Hepatocyte (in vitro differentiated cells): ENCODE data around the gene ETV5. TPM values are rescaled to one million over a fixed set of nuclear protein-coding genes. Genes with fewer than 3 reads are reported as not detected.

Experiments used
- DNase-seq: peaks from one replicate; pipeline ENCODE4 v3.0.0-alpha.2; 2016; ENCODE audit warnings: low spot score
- H2AFZ ChIP-seq: fragments of 200-600 bp; sonication (generic); 2 replicates; pipeline ENCODE4 v1.6.0; 2016; ENCODE audit warnings: antibody characterized with exemption, mild to moderate bottlenecking
- H3K27ac ChIP-seq: fragments of 200-600 bp; sonication (generic); 2 replicates; pipeline ENCODE4 v1.5.1; 2016; ENCODE audit warnings: mild to moderate bottlenecking
- H3K27me3 ChIP-seq: fragments of 200-600 bp; sonication (generic); 2 replicates; pipeline ENCODE4 v1.6.1; 2016
- H3K36me3 ChIP-seq: fragments of 200-600 bp; sonication (generic); replicated peaks from 2 replicates; pipeline ENCODE4 v1.5.1; 2016; ENCODE audit warnings: low read depth; ENCODE audit not compliant: insufficient read depth
- H3K4me1 ChIP-seq: fragments of 200-600 bp; sonication (generic); 2 replicates; pipeline ENCODE4 v1.5.1; 2016; ENCODE audit warnings: mild to moderate bottlenecking, moderate library complexity; ENCODE audit not compliant: insufficient read depth
- H3K4me2 ChIP-seq: fragments of 200-600 bp; sonication (generic); 2 replicates; pipeline ENCODE4 v1.6.0; 2016
- H3K4me3 ChIP-seq: fragments of 200-600 bp; sonication (generic); 2 replicates; pipeline ENCODE4 v1.5.1; 2016; ENCODE audit warnings: mild to moderate bottlenecking
- H3K79me2 ChIP-seq: fragments of 200-600 bp; sonication (generic); 2 replicates; pipeline ENCODE4 v1.6.0; 2017; ENCODE audit warnings: mild to moderate bottlenecking
- H3K9me2 ChIP-seq: fragments of 200-600 bp; sonication (generic); replicated peaks from 2 replicates; pipeline ENCODE4 v1.6.0; 2017; ENCODE audit warnings: mild to moderate bottlenecking; ENCODE audit not compliant: insufficient read depth
- H3K9me3 ChIP-seq: fragments of 200-600 bp; sonication (generic); 2 replicates; pipeline ENCODE4 v1.5.1; 2016; ENCODE audit warnings: low read depth, mild to moderate bottlenecking
- H4K20me1 ChIP-seq: fragments of 200-600 bp; sonication (generic); 2 replicates; pipeline ENCODE4 v1.6.0; 2016; ENCODE audit warnings: mild to moderate bottlenecking; ENCODE audit not compliant: insufficient read depth, poor library complexity, severe bottlenecking
- CTCF ChIP-seq: fragments of 200-600 bp; sonication (generic); IDR thresholded peaks from 2 replicates; pipeline ENCODE4 v1.5.1; 2016; ENCODE audit warnings: antibody characterized with exemption, mild to moderate bottlenecking; ENCODE audit not compliant: poor library complexity
- EZH2 ChIP-seq: fragments of 200-600 bp; sonication (generic); IDR thresholded peaks from 2 replicates; pipeline ENCODE4 v1.6.1; 2016; ENCODE audit warnings: antibody characterized with exemption, mild to moderate bottlenecking, borderline replicate concordance
- EZH2phosphoT487 ChIP-seq: fragments of 200-600 bp; sonication (generic); IDR thresholded peaks from one replicate; pipeline ENCODE4 v1.6.1; 2018; ENCODE audit warnings: antibody characterized with exemption, mild to moderate bottlenecking, low read depth, moderate library complexity; ENCODE audit not compliant: unreplicated experiment, severe bottlenecking
- WGBS: methylation state at CpG from one replicate; pipeline ENCODE4 v1.1.6; 2016; ENCODE audit warnings: low lambda C conversion rate; ENCODE audit errors: missing lambda C conversion rate; 5-methylcytosine and 5-hydroxymethylcytosine counted together
- polyA plus RNA-seq: library from polyadenylated mRNA; unstranded; fragments of >200 nt; fragmentation: Nextera tagmentation; extraction: Ambion mirVana; gene quantifications from 2 replicates; pipeline ENCODE4 v1.2.1, GENCODE V29; 2016
- total RNA-seq: library from RNA; depleted of rRNA; stranded (reverse); fragments of >200 nt; gene quantifications from 2 replicates; pipeline ENCODE4 v1.2.3, GENCODE V29; 2014

Gene ETV5
- total and polyA plus RNA-seq, 2 experiments from 2014 or later, result 12.2 to 15.0 TPM

- 84% methylated on average over 3 of the region's 3 CpGs for WGBS
- Histone ChIP-seq H3K4me1 (no peaks in the 10 kb centered on the region), H2AFZ (no peak overlapping the region), H3K9me2 (no peaks in the 10 kb centered on the region), H3K4me2 (no peak overlapping the region), H3K27ac (no peak overlapping the region), H4K20me1 (no peaks in the 10 kb centered on the region), H3K79me2 (no peaks in the 10 kb centered on the region), H3K36me3 (no peaks in the 10 kb centered on the region), H3K4me3 (no peak overlapping the region), H3K27me3 (no peaks in the 10 kb centered on the region), H3K9me3 (no peaks in the 10 kb centered on the region)
- no peak for DNase-seq
- TF ChIP-seq CTCF (no peak), EZH2phosphoT487 (no peak), EZH2 (no peak)
Measured at GRCh38 chr3:186060222-186060621, 48.7 kb downstream of the ETV5 start.

GRCh38 chr3:186059192-186059591 lies 49.7 kb downstream of the ETV5 start:
- H4K20me1 ChIP-seq, result no peaks in the 10 kb centered on the region
- H3K4me2 ChIP-seq, result no peak overlapping the region
- H2AFZ ChIP-seq, result no peak overlapping the region
- H3K9me3 ChIP-seq, result no peaks in the 10 kb centered on the region
- no peaks in the 10 kb centered on the region for H3K36me3 ChIP-seq
- H3K9me2 ChIP-seq, result no peaks in the 10 kb centered on the region
- H3K27ac ChIP-seq, result no peak overlapping the region
- TF ChIP-seq CTCF (no peak), EZH2phosphoT487 (no peak), EZH2 (no peak)
- H3K4me1 ChIP-seq, result peaks cover 6% of the 10 kb centered on the region
- H3K27me3 ChIP-seq, result no peaks in the 10 kb centered on the region
- DNase-seq, result no peak
- no peak overlapping the region for H3K4me3 ChIP-seq
- 93% methylated on average over 6 of the region's 6 CpGs for WGBS
- H3K79me2 ChIP-seq, result no peaks in the 10 kb centered on the region

GRCh38 chr3:186058225-186058624 lies 50.7 kb downstream of the ETV5 start:
- Histone ChIP-seq H3K27ac (no peak overlapping the region), H3K36me3 (no peaks in the 10 kb centered on the region), H3K27me3 (no peaks in the 10 kb centered on the region), H3K4me3 (no peak overlapping the region), H3K79me2 (no peaks in the 10 kb centered on the region), H3K4me2 (no peak overlapping the region), H3K4me1 (peaks cover 6% of the 10 kb centered on the region), H2AFZ (no peak overlapping the region), H4K20me1 (no peaks in the 10 kb centered on the region), H3K9me2 (no peaks in the 10 kb centered on the region), H3K9me3 (no peaks in the 10 kb centered on the region)
- TF ChIP-seq EZH2phosphoT487 (no peak), EZH2 (no peak), CTCF (no peak)
- 88% methylated on average over 6 of the region's 6 CpGs for WGBS
- no peak for DNase-seq

- WGBS, result 80% methylated on average over 4 of the region's 4 CpGs
- no peak for TF ChIP-seq EZH2phosphoT487
- TF ChIP-seq EZH2, result no peak
- no peak for TF ChIP-seq CTCF
- no peaks in the 10 kb centered on the region for H4K20me1 ChIP-seq
- no peak overlapping the region for H3K4me3 ChIP-seq
- no peaks in the 10 kb centered on the region for H3K9me3 ChIP-seq
- H3K27ac ChIP-seq, result no peak overlapping the region
- peak; percentile 40 for DNase-seq
- no peaks in the 10 kb centered on the region for H3K36me3 ChIP-seq
- H3K79me2 ChIP-seq, result no peaks in the 10 kb centered on the region
- no peak overlapping the region for H3K4me2 ChIP-seq
- H3K9me2 ChIP-seq, result no peaks in the 10 kb centered on the region
- no peaks in the 10 kb centered on the region for H3K27me3 ChIP-seq
- H3K4me1 ChIP-seq, result peaks cover 6% of the 10 kb centered on the region
- no peak overlapping the region for H2AFZ ChIP-seq
Measured at GRCh38 chr3:186057594-186057993, 51.3 kb downstream of the ETV5 start.
